WTC11 (cell line): ENCODE results near the gene FOXN3. TPM values are rescaled to one million over a fixed set of nuclear protein-coding genes. Genes with fewer than 3 reads are reported as not detected.

Experiments used
- ATAC-seq: fragments of 200-7000 bp; cut with Tn5 transposase; 2 replicates; pipeline ENCODE4 v1.10.0; 2021; ENCODE audit warnings: mild to moderate bottlenecking, moderate library complexity
- CTCF ChIA-PET: fragments of 300-600 bp; sonication (Branson Sonifier 250); formaldehyde crosslinking; loops from one replicate; lab custom pipeline; 2021; ENCODE audit warnings: antibody characterized with exemption; lab: Charles Lee
- POLR2A ChIA-PET: fragments of 350-600 bp; sonication (Branson Sonifier 250); formaldehyde crosslinking; loops from one replicate; lab custom pipeline; 2021; ENCODE audit warnings: antibody characterized with exemption; lab: Charles Lee
- DNase-seq: peaks from one replicate; pipeline ENCODE4 v3.0.0; 2021; ENCODE audit warnings: low spot score
- H3K27ac Mint-ChIP-seq: 2 replicates; pipeline ENCODE4 v1.8.0; 2021; ENCODE audit warnings: mixed read lengths
- H3K27me3 Mint-ChIP-seq: 2 replicates; pipeline ENCODE4 v1.8.0; 2021; ENCODE audit warnings: low read depth, mild to moderate bottlenecking, moderate library complexity, mixed read lengths
- H3K36me3 Mint-ChIP-seq: 2 replicates; pipeline ENCODE4 v1.8.0; 2021; ENCODE audit warnings: mixed read lengths
- H3K4me1 Mint-ChIP-seq: 2 replicates; pipeline ENCODE4 v1.8.0; 2022; ENCODE audit warnings: mixed read lengths
- H3K4me3 Mint-ChIP-seq: 2 replicates; pipeline ENCODE4 v1.8.0; 2021; ENCODE audit warnings: mild to moderate bottlenecking, moderate library complexity, mixed read lengths
- H3K9me3 Mint-ChIP-seq: 2 replicates; pipeline ENCODE4 v1.8.0; 2021; ENCODE audit warnings: mixed read lengths
- ATF1 ChIP-seq: sonication (generic); formaldehyde crosslinking; IDR thresholded peaks from 2 replicates; pipeline ENCODE4 v1.8.1; 2023; ENCODE audit warnings: mild to moderate bottlenecking, moderate library complexity, missing genetic modification reagents
- ELF4 ChIP-seq: sonication (generic); formaldehyde crosslinking; IDR thresholded peaks from 2 replicates; pipeline ENCODE4 v1.8.1; 2022; ENCODE audit warnings: low read depth, mild to moderate bottlenecking, moderate library complexity, missing genetic modification reagents
- GTF2I ChIP-seq: fragments of 250-450 bp; sonication (Bioruptor Pico); conservative IDR thresholded peaks from 2 replicates; pipeline ENCODE4 v1.4.0; 2021; ENCODE audit warnings: mild to moderate bottlenecking
- NR3C1 ChIP-seq: sonication (generic); formaldehyde crosslinking; conservative IDR thresholded peaks from 2 replicates; pipeline ENCODE4 v1.8.1; 2023; ENCODE audit warnings: low read depth, mild to moderate bottlenecking, missing genetic modification reagents
- RORB ChIP-seq: fragments of 250-450 bp; sonication (Bioruptor Pico); IDR thresholded peaks from 2 replicates; pipeline ENCODE4 v1.9.0; 2021; ENCODE audit warnings: mild to moderate bottlenecking
- TCF7 ChIP-seq: sonication (generic); formaldehyde crosslinking; IDR thresholded peaks from 2 replicates; pipeline ENCODE4 v1.8.0; 2022; ENCODE audit warnings: mild to moderate bottlenecking, low read depth, missing genetic modification reagents, moderate library complexity
- TP53 ChIP-seq: sonication (generic); formaldehyde crosslinking; IDR thresholded peaks from 2 replicates; pipeline ENCODE4 v1.8.1; 2023; ENCODE audit warnings: mild to moderate bottlenecking, missing genetic modification reagents
- ZNF263 ChIP-seq: sonication (generic); formaldehyde crosslinking; IDR thresholded peaks from 2 replicates; pipeline ENCODE4 v1.8.1; 2022; ENCODE audit warnings: low read depth, mild to moderate bottlenecking, moderate library complexity, missing genetic modification reagents
- ZNF396 ChIP-seq: fragments of 250-450 bp; sonication (Bioruptor Pico); IDR thresholded peaks from 2 replicates; pipeline ENCODE4 v1.8.0; 2021; ENCODE audit warnings: mild to moderate bottlenecking, moderate library complexity, borderline replicate concordance
- total RNA-seq: library from RNA; stranded (reverse); gene quantifications from 3 replicates; pipeline ENCODE4 v1.2.3, GENCODE V29; 2021
- TF ChIP-seq, protein P1 (sequence below): sonication (generic); formaldehyde crosslinking; IDR thresholded peaks from 2 replicates; pipeline ENCODE4 v1.8.1; 2023; ENCODE audit warnings: mild to moderate bottlenecking, missing genetic modification reagents
- TF ChIP-seq, protein P2 (sequence below): sonication (generic); formaldehyde crosslinking; IDR thresholded peaks from 2 replicates; pipeline ENCODE4 v1.8.1; 2022; ENCODE audit warnings: low read depth, missing genetic modification reagents, borderline replicate concordance
- TF ChIP-seq, protein P3 (sequence below): sonication (generic); formaldehyde crosslinking; IDR thresholded peaks from 2 replicates; pipeline ENCODE4 v1.8.0; 2023; ENCODE audit warnings: missing genetic modification reagents, mild to moderate bottlenecking, borderline replicate concordance
- TF ChIP-seq, protein P4 (sequence below): fragments of 200-600 bp; IDR thresholded peaks from 2 replicates; pipeline ENCODE4 v1.8.0; 2022; ENCODE audit warnings: antibody characterized with exemption
- TF ChIP-seq, protein P5 (sequence below): sonication (generic); formaldehyde crosslinking; IDR thresholded peaks from 2 replicates; pipeline ENCODE4 v1.8.1; 2023; ENCODE audit warnings: mild to moderate bottlenecking, moderate library complexity, missing genetic modification reagents
- TF ChIP-seq, protein P6 (sequence below): sonication (generic); formaldehyde crosslinking; IDR thresholded peaks from 2 replicates; pipeline ENCODE4 v1.8.1; 2022; ENCODE audit warnings: low read depth, mild to moderate bottlenecking, moderate library complexity, missing genetic modification reagents, borderline replicate concordance
- TF ChIP-seq, protein P7 (sequence below): sonication (generic); formaldehyde crosslinking; IDR thresholded peaks from 2 replicates; pipeline ENCODE4 v1.8.1; 2022; ENCODE audit warnings: mild to moderate bottlenecking, moderate library complexity, missing genetic modification reagents

FOXN3 gene
- total RNA-seq, 1 experiment from 2014 or later, result 170 TPM

DNA sequence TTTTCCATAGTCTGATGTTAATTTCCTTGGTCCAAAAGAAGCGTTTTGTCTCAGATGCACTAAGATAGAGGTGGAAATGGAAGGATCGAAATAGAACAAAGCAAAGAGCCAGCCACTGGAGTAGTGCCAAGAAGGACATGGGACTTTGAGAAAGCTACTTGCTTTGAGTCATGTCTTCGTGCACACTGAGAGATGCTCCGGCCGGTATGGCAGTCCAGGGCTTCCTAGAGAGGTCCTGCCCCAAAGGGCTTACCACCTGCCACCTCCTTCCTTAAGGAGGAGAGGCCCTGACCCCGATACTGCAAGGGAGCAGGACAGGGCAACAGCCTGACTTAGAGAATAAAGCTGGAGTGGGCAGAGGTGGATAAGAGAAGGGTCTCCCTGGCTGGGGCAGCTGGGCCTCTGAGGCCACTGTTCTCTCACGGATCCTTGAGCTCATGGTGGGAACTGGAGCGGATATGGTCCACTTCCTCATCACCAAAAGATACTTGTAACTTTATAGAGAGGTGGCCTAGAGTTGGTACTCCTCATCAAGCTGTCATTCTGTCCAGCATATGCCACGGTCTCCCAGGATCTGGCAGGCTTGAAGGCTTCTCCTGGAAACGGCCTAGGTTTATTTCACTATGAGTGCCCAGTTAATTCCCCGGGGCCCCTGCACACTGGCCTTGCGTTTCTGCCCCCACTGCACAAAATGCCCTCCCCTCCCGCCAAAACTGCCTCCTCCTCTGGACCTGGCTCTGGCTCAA, 57.4 kb downstream of the FOXN3 start:
- DNase-seq, result no peak
- Mint-ChIP-seq H3K4me1 (peaks cover 40% of the 10 kb centered on the region), H3K27ac (peak overlapping the region; percentile 63), H3K36me3 (peaks cover 30% of the 10 kb centered on the region), H3K9me3 (peaks cover 6% of the 10 kb centered on the region), H3K4me3 (no peak overlapping the region), H3K27me3 (no peaks in the 10 kb centered on the region)
- ChIA-PET CTCF (no interaction called here), POLR2A (interaction anchor here (1.2 kb wide), 1 partner anchor 22 kb away, joined by 3 read pairs; no protein-coding TSS in a partner anchor)
- TF ChIP-seq, protein P1, sequence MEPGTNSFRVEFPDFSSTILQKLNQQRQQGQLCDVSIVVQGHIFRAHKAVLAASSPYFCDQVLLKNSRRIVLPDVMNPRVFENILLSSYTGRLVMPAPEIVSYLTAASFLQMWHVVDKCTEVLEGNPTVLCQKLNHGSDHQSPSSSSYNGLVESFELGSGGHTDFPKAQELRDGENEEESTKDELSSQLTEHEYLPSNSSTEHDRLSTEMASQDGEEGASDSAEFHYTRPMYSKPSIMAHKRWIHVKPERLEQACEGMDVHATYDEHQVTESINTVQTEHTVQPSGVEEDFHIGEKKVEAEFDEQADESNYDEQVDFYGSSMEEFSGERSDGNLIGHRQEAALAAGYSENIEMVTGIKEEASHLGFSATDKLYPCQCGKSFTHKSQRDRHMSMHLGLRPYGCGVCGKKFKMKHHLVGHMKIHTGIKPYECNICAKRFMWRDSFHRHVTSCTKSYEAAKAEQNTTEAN (CRISPR knock-in tag), result no peak
- TF ChIP-seq, protein P2, sequence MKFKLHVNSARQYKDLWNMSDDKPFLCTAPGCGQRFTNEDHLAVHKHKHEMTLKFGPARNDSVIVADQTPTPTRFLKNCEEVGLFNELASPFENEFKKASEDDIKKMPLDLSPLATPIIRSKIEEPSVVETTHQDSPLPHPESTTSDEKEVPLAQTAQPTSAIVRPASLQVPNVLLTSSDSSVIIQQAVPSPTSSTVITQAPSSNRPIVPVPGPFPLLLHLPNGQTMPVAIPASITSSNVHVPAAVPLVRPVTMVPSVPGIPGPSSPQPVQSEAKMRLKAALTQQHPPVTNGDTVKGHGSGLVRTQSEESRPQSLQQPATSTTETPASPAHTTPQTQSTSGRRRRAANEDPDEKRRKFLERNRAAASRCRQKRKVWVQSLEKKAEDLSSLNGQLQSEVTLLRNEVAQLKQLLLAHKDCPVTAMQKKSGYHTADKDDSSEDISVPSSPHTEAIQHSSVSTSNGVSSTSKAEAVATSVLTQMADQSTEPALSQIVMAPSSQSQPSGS (CRISPR knock-in tag), result no peak
- TF ChIP-seq GTF2I (CRISPR knock-in tag) (no peak), ELF4 (CRISPR knock-in tag) (no peak), ZNF396 (CRISPR knock-in tag) (no peak), ATF1 (CRISPR knock-in tag) (no peak), TCF7 (CRISPR knock-in tag) (no peak)
- TF ChIP-seq, protein P3, sequence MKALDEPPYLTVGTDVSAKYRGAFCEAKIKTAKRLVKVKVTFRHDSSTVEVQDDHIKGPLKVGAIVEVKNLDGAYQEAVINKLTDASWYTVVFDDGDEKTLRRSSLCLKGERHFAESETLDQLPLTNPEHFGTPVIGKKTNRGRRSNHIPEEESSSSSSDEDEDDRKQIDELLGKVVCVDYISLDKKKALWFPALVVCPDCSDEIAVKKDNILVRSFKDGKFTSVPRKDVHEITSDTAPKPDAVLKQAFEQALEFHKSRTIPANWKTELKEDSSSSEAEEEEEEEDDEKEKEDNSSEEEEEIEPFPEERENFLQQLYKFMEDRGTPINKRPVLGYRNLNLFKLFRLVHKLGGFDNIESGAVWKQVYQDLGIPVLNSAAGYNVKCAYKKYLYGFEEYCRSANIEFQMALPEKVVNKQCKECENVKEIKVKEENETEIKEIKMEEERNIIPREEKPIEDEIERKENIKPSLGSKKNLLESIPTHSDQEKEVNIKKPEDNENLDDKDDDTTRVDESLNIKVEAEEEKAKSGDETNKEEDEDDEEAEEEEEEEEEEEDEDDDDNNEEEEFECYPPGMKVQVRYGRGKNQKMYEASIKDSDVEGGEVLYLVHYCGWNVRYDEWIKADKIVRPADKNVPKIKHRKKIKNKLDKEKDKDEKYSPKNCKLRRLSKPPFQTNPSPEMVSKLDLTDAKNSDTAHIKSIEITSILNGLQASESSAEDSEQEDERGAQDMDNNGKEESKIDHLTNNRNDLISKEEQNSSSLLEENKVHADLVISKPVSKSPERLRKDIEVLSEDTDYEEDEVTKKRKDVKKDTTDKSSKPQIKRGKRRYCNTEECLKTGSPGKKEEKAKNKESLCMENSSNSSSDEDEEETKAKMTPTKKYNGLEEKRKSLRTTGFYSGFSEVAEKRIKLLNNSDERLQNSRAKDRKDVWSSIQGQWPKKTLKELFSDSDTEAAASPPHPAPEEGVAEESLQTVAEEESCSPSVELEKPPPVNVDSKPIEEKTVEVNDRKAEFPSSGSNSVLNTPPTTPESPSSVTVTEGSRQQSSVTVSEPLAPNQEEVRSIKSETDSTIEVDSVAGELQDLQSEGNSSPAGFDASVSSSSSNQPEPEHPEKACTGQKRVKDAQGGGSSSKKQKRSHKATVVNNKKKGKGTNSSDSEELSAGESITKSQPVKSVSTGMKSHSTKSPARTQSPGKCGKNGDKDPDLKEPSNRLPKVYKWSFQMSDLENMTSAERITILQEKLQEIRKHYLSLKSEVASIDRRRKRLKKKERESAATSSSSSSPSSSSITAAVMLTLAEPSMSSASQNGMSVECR (CRISPR knock-in tag), result no peak
- TF ChIP-seq, protein P4, sequence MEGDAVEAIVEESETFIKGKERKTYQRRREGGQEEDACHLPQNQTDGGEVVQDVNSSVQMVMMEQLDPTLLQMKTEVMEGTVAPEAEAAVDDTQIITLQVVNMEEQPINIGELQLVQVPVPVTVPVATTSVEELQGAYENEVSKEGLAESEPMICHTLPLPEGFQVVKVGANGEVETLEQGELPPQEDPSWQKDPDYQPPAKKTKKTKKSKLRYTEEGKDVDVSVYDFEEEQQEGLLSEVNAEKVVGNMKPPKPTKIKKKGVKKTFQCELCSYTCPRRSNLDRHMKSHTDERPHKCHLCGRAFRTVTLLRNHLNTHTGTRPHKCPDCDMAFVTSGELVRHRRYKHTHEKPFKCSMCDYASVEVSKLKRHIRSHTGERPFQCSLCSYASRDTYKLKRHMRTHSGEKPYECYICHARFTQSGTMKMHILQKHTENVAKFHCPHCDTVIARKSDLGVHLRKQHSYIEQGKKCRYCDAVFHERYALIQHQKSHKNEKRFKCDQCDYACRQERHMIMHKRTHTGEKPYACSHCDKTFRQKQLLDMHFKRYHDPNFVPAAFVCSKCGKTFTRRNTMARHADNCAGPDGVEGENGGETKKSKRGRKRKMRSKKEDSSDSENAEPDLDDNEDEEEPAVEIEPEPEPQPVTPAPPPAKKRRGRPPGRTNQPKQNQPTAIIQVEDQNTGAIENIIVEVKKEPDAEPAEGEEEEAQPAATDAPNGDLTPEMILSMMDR, result no peak
- no peak for ATAC-seq

DNA sequence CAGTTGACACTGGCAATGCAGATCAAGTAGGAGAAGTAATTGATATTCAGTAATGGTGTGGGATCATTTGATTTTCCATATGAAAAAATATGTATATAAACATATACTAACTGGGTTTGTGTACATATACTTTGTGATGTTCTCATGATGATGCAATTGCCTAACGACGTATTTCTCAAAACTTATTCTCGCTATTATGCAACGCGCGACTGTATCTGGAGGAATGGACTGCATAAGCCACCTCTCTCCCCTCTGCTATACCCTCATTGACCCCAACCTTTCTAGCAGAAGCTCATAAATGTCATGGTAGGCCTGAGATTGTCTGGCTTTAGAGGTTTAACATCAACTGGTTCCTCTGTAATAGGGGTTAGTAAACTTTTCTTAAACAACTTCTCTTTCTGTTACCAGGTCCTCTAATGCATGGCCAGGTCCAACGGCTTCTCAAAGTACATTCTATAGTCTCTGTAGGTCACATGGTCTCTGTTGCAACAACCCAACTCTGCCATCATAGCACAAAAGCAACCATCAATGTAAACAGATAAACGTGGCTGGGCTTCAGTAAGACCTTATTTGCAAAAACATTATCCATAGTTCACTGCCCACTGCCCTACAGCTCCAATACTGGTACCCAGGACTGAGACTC, 59.3 kb downstream of the FOXN3 start:
- ChIA-PET POLR2A (interaction anchor here (0.5 to 0.6 kb wide), 2 partner anchors 11 to 203 kb away, joined by 3 read pairs; no protein-coding TSS in a partner anchor), CTCF (interaction anchor here (0.9 kb wide), 1 partner anchor 18 kb away, joined by 3 read pairs; no protein-coding TSS in a partner anchor)
- no peaks in the 10 kb centered on the region for H3K9me3 Mint-ChIP-seq
- peaks cover 40% of the 10 kb centered on the region for H3K4me1 Mint-ChIP-seq
- no peaks in the 10 kb centered on the region for H3K27me3 Mint-ChIP-seq
- H3K27ac Mint-ChIP-seq, result no peak overlapping the region; the same call in none of the 2 replicates
- no peak for DNase-seq
- no peak overlapping the region for H3K4me3 Mint-ChIP-seq
- no peak for ATAC-seq
- H3K36me3 Mint-ChIP-seq, result peaks cover 19% of the 10 kb centered on the region
- TF ChIP-seq, protein P2 (CRISPR knock-in tag), result no peak
- TF ChIP-seq RORB (CRISPR knock-in tag) (no peak), TP53 (CRISPR knock-in tag) (no peak), ZNF263 (no peak), NR3C1 (CRISPR knock-in tag) (no peak)
- TF ChIP-seq, protein P5, sequence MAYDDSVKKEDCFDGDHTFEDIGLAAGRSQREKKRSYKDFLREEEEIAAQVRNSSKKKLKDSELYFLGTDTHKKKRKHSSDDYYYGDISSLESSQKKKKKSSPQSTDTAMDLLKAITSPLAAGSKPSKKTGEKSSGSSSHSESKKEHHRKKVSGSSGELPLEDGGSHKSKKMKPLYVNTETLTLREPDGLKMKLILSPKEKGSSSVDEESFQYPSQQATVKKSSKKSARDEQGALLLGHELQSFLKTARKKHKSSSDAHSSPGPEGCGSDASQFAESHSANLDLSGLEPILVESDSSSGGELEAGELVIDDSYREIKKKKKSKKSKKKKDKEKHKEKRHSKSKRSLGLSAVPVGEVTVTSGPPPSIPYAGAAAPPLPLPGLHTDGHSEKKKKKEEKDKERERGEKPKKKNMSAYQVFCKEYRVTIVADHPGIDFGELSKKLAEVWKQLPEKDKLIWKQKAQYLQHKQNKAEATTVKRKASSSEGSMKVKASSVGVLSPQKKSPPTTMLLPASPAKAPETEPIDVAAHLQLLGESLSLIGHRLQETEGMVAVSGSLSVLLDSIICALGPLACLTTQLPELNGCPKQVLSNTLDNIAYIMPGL, result no peak
- TF ChIP-seq, protein P6, sequence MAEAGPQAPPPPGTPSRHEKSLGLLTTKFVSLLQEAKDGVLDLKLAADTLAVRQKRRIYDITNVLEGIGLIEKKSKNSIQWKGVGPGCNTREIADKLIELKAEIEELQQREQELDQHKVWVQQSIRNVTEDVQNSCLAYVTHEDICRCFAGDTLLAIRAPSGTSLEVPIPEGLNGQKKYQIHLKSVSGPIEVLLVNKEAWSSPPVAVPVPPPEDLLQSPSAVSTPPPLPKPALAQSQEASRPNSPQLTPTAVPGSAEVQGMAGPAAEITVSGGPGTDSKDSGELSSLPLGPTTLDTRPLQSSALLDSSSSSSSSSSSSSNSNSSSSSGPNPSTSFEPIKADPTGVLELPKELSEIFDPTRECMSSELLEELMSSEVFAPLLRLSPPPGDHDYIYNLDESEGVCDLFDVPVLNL, result no peak
- TF ChIP-seq, protein P7, sequence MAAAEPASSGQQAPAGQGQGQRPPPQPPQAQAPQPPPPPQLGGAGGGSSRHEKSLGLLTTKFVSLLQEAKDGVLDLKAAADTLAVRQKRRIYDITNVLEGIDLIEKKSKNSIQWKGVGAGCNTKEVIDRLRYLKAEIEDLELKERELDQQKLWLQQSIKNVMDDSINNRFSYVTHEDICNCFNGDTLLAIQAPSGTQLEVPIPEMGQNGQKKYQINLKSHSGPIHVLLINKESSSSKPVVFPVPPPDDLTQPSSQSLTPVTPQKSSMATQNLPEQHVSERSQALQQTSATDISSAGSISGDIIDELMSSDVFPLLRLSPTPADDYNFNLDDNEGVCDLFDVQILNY (CRISPR knock-in tag), result no peak
